AG09319 (cell line): ENCODE results near the gene TOX2.

ENCODE experiments used
- DNase-seq: peaks from one replicate; pipeline ENCODE4 v3.0.0-alpha.2; 2010; ENCODE audit warnings: low read depth; ENCODE audit errors: extremely low read depth
- TF ChIP-seq, protein P1 (sequence below): IDR thresholded peaks from 2 replicates; pipeline ENCODE4 v1.5.1; 2011; ENCODE audit warnings: low read depth, mild to moderate bottlenecking, inconsistent platforms, low read length, moderate library complexity

Gene TOX2

DNA sequence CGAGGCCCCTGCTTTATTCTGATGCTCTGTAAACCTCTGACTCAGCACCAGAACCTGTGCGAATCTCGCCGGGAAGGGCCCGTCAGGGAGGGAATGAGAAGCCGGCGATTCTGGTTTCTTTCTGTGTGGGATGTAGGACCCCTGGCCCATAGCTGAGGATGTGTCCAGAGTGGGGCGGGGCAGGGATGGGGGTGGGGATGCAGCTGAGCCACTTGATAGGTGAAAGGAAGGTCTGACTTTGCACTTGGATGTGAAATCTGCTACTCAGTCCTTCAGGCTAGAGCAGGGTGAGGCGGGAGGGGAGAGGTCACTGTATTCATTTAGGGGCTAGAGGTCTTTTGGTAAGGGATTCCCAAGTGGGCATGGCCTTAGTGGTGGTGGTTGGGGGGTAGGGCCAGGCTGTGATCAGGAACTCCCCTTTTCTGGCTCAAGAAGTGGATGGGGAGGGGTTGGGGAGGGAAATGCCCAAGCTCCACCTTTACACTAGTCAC is 2.3 kb downstream of the TOX2 start:
- DNase-seq, result no peak

DNA sequence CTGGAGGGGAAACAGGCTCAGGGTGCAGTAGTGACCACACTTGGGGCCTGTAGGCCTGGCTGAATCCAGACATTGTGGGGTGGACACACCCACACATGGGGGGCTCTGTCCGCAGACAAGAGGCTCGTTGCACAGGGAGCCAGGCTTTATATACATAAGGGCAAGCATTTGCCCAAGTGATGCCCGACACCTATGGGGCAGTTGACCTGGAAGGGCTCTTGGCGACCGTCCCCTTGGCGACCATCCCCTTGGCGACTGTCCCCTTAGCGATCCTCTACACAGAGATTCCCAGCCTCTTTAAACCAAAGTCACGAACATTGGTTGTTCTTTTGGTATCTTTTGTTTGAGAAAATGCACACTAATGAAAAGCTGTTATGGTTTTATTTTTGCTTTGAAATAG is 2.7 kb downstream of the TOX2 start:
- DNase-seq, result no peak

More for the DNA sequence above, 2.3 kb downstream of the TOX2 start:
- TF ChIP-seq, protein P1, sequence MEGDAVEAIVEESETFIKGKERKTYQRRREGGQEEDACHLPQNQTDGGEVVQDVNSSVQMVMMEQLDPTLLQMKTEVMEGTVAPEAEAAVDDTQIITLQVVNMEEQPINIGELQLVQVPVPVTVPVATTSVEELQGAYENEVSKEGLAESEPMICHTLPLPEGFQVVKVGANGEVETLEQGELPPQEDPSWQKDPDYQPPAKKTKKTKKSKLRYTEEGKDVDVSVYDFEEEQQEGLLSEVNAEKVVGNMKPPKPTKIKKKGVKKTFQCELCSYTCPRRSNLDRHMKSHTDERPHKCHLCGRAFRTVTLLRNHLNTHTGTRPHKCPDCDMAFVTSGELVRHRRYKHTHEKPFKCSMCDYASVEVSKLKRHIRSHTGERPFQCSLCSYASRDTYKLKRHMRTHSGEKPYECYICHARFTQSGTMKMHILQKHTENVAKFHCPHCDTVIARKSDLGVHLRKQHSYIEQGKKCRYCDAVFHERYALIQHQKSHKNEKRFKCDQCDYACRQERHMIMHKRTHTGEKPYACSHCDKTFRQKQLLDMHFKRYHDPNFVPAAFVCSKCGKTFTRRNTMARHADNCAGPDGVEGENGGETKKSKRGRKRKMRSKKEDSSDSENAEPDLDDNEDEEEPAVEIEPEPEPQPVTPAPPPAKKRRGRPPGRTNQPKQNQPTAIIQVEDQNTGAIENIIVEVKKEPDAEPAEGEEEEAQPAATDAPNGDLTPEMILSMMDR, result no peak

DNA sequence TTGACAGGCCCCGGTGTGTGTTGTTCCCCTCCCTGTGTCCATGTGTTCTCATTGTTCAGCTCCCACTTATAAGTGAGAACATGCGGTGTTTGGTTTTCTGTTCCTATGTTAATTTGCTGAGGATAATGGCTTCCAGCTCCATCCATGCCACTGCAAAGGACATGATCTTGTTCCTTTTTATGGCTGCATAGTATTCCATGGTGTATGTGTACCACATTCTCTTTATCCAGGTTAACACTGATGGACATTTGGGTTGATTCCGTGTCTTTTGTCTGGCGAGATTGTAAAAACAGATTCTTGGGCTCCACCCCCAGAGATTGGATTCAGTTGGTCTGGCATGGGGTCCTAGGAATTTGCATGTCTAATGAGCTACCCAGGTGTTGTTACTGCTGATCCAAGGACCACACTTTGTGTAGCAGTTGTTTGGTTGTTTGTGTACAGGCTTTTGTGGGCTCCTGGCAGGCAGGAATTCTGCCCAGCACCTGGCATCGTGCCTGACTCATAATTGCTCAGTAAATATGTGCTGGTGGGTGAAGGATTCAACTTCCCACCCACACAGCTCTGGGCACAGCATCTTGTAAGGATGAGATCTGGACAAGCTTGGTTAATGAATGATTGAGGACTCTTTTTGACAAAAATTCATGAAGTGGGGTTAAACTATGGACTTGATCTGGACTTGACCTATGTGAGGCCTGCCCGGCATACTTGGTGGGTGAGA is 5.2 kb downstream of the TOX2 start:
- TF ChIP-seq, protein P1, result no peak
- DNase-seq, result no peak

More for the DNA sequence above, 2.7 kb downstream of the TOX2 start:
- TF ChIP-seq, protein P1, result no peak

DNA sequence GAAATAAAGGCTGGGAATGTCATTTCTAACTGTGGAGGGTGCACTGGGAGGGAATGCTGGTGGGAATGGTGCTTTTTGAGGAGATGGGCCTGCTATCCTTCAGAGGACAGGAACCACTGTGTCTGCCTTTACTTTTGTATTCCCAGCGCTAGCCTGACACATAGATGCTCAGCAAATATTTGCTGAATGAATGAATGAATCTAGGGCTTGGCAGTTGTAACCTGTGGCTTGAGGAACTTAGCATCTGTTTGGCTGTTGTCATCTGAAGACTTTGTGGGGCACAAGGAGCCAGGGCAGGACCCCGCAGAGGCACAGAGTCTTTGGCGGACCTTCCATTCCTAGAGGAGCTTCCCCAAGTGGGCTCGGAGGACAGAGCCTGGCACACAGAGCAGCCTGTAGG is 6.1 kb downstream of the TOX2 start:
- TF ChIP-seq, protein P1, result no peak
- DNase-seq, result no peak

DNA sequence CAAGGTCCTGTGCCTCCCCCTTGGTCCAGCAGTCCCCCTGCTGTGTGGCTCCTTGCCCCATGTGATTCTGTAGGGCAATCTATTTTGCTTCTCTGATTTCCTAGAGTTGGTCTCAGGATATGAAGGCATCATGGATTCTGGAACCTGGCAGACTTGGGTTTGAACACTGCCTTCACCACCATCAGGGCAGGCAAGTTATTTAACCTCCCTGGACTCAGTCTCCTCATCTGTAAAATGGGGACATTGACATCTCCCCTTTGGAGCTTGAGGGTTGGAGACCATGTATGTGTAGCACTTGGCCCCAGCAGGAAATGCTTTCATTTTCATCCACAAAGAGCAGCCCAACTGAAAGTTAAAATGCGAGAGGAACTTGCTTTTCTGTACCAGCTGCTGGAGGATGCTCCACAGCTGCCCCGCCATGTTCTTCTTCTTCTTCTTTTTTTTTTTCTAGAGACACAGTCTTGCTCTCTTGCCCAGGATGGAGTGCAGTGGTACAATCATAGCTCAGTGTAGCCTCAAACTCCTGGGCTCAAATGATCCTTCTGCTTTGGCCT is 6.7 kb downstream of the TOX2 start:
- TF ChIP-seq, protein P1, result no peak
- no peak for DNase-seq

DNA sequence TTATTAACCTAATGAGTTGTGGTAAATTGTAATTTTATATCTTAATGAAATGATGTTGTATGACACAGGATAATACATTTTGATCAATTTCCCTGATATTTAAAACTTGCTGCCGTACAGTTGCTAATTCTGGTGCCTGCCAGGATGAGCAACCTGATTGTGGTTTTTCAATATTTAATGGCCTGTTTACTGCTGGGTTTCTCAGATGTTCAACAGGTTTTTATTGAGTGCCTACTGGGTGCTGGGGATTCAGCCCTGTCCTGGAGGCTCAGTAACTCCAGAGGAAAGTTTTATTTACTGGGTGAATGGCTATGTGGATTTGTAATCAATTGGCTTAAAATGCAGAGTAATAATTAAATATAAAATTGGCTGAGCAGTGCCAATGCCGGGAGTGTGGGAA is 8.0 kb downstream of the TOX2 start:
- DNase-seq, result no peak
- TF ChIP-seq, protein P1, result no peak

DNA sequence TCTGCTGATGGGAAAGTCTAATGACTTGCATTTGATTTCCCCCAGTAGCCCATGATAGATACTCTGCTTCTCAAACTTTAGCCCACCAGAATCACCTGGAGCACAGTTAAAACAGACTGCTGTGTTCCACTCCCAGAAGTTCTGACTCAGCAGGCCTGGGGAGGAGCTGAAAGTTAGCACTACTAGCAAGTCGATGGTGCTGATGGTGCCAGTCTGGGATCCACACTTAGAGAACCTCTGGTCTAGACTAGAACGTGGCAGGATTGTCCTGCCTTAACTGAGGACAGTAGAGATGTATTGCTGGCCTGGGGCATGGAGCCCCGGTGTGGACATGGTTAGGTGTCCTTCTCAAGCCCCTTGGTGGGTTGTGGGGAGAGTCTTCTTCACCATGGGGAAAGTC is 8.7 kb downstream of the TOX2 start:
- DNase-seq, result no peak
- TF ChIP-seq, protein P1, result no peak
